ENCODE results near the gene SP3.
"Not testable (repeated sequence)": the region's sequence is repeated elsewhere in the genome, so short reads cannot be mapped to it uniquely, and the experiment has no call there.

The SP3 gene

DNA sequence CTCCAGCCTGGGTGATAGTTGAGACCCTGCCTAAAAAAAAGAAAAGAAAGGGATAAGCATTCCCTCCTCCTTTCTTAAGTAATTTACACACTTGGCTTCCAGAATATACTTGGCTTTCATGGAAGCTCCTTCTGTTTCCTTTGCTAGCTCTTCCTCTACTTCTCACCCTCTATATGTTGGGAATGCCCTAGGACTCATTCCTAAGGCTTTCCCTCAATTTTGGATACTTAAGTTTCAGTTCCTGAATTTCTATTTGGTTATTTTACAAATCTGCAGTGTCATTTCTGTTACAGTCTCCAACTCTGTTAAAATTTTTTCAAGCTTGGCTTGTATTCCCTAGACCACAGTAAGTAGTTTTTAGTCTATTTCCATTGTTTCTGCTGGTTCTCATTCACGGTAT, 23.6 kb downstream of the SP3 start:
- DNase-seq = no peak

DNA sequence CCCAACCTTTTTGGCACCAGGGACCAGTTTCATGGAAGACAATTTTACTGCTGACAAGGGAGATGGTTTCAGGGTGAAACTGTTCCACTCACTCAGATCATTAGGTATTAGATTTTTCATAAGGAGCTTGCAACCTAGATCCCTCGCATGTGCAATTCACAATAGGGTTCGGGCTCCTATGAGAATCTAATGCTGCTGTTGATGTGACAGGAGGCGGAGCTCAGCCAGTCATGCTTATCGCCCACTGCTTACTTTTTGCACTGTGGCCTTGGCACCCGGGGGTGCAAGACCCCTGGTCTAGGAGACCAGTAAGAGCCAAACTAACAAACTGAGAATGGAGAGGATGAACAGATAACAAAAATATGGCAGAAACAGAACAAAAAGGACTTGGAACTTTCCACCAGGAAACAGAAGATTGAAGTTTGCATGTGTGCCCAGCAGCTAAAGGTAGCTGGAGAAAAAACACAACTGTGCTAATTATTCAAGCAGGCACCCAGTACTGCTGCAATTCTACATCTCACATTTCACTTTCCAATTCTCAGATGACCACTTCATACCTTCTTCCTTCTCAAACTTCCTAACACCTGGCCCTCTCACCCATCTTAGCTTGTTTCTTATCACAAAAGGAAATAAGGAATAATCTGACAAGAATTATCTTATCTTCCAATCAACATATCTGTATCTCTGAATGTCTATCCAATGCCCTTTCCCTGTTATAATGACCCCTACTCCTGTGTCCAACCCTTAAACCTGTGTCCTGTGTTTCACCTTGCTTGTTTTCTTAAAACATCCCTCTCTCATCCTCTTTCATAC, 24.8 kb downstream of the SP3 start:
- DNase-seq = no peak

DNA sequence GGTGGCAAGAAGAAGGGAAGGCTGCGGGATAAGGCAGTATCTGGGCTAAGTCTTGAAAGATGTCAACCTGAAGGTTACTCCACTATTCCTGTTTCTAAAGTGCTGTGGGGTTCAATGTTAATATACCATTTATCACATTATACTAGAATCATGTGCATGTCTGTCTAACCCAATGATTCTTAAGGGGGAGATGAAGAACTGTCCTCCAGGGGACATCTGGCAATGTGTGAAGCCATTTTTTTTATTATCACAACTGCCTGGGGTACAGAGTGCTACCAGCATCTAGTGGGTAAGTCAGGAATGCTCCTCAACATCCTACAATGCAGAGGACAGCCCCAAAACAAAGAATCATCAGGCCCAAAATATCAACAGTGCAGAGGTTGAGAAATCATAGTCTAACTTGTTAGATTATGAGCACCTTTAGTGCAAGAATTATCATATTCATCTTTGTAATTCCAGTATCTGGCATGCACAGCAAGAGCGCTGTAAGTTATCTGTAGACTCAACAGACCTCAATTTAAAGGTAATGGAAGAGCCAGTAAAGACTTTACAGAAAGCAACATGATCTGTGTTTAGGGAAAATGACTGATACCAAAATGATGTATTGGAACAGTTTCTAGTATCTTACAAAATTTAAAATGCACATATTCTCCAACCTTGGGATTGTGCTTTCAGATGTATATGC, 26.3 kb downstream of the SP3 start:
- DNase-seq = no peak

DNA sequence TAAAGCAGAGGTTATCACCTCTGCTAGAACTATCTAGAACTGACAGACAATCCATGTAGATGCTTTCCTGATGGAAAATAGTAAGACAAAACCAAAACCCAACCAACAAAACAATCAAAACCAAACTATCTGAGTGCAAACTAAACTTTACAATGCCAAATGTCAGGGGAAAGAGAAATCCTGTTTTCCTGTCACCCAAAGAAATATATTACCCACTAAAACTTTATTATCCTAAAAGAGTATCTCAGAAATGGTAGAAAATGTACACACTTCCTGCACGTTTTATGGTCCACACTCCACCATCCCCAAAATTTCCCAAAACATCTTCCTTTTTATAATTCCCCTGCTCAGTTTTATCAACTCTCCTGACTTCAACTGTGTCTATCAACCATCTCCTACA, 29.9 kb downstream of the SP3 start:
- no peak for DNase-seq

DNA sequence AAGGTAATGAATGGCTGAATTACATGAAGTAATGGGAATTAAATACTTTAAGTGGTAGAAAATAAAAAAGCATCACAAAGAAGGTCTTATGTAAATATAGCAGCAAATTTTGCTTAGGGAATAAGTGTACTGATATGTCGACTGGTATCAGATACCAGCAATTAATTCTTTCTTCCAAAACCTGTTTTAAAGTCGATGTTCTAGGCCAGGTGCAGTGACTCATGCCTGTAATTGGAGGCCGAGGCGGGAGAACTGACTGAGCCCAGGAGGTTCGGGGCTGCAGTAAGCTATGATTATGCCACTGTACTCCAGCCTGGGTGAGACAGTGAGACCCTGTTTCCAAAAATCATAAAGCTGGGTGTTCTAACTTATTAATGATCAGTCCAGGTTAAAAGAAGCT, 30.3 kb downstream of the SP3 start:
- DNase-seq = no peak

DNA sequence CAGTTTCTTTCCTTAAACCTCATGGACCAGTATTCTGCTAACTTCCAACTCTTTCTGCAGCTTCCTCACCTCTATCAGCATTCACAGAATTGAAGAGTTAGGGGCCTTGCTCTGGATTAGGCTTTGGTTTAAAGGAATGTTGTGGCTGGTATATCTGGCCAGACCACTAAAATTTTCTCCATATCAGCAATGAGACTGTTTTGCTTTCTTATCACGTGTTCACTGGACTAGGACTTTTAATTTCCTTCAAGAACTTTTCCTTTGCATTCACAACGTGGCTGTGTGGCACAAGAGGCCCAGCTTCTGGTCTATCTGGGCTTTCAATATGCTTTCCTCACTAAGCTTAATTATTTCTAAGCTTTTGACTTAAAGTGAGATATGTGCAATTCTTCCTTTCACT, 33.4 kb downstream of the SP3 start:
- DNase-seq = no peak

DNA sequence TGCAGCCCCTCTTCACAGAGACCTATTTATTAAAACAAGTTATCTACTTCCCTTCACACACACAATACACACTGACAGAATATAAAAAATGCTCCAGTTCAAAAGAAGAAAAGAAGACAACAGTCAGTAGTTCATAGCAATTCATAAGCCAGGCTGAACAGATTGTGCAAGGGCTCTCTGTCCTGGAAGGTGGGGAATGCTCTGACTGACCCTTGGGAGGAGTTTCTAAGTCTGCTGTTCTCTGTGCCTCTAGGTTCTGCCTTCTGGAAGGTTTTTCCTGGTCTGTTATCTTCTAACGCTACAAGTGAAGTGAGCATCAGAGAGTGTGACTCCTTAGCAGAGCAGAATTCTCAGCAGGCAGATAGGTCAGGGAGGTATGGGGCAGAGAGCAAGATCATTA, 35.7 kb downstream of the SP3 start:
- no peak for DNase-seq

DNA sequence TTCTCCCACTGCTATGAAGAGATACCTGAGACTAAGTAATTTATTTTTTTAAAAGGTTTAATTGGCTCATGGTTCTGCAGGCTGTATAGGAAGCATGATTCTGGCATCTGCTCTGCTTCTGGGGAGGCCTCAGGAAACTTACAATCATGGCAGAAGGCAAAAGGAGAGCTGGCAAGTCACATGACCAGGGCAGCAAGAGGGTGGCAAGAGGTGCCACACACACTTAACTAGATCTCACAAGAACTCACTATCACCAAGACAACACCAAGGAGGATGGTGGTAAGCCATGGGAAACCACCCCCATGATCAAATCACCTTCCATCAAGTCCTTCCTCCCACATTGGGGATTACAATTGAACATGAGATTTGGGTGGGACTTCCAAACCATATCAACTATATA, 38.3 kb downstream of the SP3 start:
- no peak for DNase-seq

DNA sequence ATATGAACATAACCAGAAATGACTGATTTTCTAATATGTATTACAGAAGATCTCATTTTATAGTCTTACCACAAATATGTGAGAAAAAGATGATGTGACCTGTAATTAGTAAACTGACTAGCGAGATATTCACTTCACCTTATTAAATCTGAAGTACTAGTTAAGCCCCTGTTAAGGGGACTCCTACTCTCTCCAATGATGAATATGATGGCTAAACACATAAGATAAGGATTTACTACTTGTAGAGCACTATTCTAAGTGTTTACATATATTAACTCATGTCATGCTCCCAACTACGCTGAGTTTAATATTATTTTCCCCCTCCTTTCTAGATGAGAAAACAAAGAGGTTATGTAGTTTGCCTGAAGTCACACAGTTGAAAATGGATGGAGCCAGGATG, 40.9 kb downstream of the SP3 start:
- DNase-seq = no peak

DNA sequence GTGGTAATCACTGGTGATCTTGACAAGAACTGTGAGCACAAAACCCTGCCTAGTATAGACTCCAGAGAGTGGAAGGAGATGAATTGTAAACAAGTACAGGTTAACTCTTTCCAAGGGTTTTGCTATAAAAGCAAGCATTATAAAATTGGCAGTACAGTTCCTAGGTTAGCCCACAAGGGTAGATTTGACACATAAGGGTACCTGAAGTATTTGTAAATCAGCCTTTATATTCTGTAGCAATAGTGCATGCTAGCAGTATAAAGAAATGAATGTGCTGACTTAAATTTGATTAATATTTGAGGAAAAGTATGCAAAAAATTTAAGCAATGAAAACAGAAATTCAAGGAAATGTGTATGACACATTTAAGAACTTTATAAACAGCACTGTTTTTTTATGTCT, 42.4 kb downstream of the SP3 start:
- no peak for DNase-seq

DNA sequence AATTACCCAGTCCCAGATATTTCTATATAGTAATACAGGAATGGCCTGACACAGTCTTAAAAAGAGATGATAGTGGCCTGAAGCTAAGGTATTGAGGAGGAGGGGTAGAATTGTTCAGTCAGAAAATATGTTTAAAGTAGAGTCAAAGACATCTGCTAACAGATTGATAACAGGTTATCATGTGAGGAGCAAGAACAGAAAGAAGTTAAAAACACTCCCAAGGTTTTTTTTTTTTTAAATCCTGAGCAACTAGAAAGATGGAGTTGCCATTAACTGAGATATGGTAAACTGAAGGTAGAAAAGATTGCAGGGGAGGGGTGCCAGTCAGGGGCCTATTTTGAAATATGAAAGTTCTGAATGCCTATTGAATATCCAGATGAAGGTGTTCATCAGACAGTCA, 43.1 kb downstream of the SP3 start:
- DNase-seq = no peak

DNA sequence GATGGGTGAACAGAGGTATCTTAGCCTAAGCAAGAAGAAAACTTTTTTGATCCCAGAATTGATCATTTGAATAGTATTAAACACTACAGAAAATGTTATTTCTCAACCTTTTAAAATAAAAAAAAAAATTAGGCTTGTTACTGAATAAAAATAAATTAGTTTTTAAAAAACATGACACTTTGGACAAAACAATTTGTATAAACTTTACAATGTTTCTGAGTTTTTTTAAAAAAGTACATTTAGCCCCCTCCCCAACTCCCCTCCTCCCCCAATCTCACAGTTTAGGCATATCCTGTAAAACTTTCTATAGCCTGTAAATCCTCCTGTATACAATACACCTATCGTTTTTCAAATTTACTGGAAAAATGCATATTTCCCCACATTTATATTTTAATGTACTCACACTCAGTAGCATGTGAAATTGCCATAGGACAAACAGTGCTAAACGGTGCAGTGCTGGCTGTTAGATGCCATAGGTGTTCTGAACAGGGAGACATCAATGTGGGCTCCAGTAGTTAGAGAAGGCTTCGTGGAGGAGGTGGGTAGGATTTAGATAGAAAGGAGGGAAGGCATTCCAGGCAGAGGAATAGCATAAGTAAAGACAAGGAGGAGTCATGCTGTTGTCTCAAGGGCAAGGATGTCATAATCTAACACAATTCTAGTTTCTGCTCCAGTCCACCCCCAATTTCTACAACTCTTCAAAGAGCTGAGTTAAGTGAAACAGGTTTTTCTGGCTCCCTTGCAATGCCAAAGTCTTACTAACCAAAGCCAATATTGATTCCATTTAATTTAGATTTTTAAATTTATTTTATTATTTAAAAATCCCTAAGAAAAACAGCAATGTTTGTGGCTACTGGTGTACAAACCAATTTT, 50.9 kb downstream of the SP3 start:
- no peak for DNase-seq

DNA sequence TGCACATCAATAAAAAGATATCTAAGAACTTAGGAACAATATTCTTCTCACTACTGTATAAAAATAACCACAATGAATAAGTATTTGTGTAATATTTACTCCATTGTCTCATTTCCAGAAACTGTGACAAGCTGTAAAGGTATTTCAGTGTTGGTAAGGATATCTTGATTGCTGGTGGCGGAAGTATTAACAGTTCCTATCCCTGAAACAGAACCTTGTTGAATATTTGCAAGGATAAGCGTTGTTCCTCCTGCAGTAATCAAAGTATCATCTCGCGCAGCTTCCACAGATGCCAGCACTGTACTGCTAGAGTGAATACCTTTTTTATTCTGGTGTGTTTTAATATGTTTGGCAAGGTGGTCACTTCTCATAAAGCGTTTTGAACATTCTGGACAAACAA, 55.3 kb downstream of the SP3 start:
- no peak for DNase-seq

DNA sequence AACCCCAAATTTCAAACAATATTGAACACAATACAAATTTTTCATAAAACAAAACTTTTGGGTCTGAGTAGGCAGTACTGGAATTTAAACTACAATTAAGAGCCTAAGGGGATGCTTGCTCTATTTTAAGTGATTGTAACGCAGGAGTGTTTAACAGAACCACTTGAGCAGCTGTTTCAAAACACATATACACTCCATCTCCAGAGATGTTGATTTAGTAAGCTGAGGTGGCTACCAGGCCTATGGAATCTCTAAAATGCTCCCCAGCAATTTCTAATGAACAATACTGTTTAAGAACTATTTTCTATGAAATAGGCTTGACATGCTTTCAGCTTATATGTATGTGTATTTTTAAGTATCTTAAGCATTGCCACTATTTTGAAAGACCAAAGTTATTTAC, 58.5 kb downstream of the SP3 start:
- no peak for DNase-seq

DNA sequence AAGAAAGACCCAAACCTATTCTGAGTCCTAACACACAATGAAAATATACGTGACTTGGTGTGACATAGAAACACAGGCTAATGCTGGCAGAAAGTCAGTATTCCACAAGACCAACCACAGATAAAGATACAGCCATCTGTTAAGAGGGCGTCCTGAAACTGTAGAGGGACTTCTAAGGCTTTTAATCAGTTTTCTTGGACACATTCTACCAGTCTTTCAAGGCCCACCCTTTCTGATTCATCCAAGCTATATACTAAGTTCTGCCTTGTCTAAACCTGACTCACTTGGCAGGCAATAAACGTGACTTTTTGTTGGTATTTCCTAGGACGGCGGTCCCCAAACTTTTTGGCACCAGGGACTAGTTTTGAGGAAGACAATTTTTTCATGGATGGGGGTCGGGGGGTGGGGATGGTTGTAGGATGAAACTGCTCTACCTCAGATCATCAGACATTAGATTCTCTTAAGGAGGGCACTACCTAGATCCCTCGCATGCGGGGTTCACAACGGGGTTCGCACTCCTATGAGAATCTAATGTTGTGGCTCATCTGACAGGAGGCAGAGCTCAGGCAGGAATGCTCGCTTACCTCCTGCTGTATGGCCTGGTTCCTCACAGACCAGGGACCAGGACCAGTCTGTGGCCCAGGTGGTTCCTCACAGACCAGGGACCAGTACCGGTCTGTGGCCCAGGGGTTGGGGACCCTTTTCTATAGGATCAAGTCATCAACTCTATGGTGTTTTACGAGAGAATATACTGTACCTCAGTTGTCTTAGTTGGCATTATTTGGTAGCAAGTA, 61.4 kb downstream of the SP3 start:
- DNase-seq = no peak

DNA sequence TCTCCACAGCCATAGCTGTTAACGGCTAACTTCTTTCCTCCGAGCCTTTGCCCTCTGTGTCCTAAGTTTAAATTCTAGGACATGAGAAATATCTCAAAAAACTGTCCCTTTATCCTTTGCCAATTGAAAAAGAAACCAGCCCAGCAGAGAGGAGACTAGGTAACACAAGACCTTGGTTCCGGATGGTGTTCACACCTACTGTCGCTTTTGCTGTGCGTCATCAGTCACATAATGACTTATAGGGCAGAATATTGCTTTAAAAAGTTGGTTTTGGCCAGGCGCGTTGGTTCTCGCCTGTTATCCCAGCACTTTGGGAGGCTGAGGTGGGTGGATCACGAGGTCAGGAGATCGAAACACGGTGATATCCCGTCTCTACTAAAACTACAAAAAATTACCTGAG, 66.2 kb downstream of the SP3 start:
- DNase-seq = no peak

DNA sequence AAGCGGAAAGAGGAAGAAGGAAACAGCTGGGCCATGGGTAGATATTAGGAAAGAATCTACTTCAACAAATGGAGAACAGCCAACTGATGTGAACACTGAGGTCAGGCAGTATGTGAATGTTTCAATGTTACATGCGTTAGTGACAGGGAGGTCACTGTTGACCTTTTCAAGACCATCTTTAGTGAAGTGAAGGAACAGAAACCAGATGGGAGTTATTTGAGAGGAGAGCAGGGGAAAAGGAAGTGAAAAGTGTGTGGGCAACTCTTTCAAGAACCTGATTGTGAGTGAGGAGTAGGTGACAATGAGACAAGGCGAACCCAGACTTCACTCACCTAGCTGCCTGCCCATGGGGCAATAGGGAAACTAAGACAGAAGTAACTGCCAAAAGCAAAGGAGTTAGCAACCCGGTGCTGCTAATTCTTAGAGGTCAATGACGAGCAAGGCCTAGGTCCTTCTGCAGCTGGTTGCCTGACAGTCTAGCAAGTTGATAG, 67.0 kb downstream of the SP3 start:
- no peak for DNase-seq

DNA sequence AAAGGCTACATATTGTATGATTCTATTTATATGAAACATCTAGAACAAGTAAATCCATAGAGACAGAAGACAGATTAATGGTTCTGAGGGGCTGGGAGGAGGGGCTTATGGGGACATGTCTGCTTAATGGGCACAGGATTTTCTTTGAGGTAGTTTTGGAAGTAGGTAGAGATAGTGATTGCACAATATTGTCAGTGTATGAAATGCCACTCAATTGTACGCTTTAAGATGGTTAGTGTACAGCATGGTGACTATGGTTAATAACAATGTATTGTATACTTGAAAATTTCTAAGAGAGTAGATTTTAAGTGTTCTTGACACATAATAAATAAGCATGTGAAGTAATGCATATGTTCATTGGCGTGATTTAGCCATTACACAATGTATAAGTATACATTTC, 68.4 kb downstream of the SP3 start:
- DNase-seq = no peak

DNA sequence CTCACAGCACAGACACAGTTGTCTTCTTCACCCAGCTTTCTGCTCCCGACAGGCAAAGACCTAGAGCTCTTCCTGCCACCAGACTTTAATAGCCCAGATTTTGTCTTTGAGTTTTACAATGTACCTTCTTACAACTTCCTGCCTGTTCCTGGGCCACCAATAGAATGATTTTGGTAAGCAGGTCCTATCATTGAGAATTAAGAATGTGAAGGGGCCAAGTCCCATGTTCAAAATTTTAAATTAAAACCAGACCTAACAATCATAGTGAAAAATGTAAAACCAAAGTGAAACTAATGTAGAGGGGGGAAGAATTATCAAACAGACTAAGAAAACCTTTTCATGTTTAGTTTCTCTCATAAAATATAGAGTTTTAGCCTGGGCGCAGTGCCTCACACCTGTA, 72.8 kb downstream of the SP3 start:
- DNase-seq = no peak

DNA sequence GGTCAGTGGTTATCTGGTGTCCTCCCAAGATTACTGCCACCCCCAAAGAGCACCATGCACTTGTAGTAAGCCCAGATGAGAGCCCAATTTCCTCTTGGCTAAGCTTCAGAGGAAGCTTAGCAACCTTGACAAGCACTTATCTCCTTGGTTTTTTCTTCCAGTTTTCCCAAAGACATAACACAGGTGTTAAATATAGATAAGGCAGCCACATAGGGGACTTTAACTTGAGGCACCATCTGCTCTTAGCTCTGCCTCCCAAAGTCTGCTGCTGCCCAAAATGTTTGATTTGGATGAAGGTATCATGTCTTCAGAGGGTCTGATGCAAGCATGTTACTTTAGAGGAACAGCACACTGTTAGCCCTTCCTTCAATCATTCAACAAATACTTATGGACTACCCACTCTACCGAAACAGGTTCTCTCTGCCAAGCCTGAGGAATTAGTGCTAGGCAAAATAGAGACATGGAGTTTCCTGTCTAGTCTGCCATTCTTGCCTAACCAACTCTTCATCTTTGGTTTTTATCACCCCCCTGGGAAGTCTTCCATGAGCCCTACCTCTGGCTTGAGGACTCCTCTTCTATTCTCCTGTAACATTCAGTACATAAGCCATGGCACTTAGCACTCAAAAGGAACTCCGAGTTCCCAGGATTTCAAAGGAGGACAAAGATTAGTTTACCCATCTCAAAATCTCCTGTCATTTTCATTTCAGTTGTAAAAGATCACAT, 73.7 kb downstream of the SP3 start:
- DNase-seq = no peak

DNA sequence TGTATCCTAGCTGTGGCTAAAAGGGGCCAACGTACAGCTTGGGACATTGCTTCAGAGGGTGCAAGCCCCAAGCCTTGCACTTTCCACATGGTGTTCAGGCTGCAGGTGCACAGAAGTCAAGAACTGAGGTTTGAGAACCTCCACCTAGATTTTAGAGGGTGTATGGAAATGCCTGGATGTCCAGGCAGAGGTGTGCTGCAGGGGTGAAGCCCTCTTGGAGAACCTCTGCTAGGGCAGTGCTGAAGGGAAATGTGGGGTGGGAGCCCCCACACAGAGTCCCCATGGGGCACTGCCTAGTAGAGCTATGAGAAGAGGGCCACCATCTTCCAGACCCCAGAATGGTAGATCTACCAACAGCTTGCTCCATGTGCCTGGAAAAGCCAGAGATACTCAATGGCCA, 75.7 kb downstream of the SP3 start:
- not testable (repeated sequence) for DNase-seq

DNA sequence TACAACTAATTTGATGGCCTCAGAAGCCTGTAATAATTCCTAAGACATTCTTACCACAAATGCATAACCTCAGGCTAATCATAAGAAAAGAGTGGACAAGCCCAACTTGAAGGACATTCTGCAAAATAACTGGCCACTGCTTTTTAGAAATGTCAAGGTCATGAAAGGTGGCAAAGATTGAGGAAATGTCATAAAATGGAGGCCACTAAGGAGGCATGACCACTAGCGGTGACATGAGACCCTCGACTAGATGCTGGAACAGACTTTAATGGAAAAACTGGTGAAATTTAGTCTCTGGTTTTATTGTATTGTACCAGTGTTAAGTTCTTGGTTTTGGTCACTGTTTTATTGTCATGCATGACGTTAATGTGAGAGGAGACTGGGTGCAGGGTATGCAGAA, 78.6 kb downstream of the SP3 start:
- no peak for DNase-seq
